GM12873 (cell line): Measurements from ENCODE around the gene GGA2.

Experiments used
- TF ChIP-seq, protein P1 (sequence below): IDR thresholded peaks from 2 replicates; pipeline ENCODE4 v1.5.1; 2012; ENCODE audit warnings: low read depth, mild to moderate bottlenecking, moderate library complexity, low read length, control low read depth; ENCODE audit not compliant: insufficient read depth; ENCODE audit errors: missing control alignments

GGA2 gene

DNA sequence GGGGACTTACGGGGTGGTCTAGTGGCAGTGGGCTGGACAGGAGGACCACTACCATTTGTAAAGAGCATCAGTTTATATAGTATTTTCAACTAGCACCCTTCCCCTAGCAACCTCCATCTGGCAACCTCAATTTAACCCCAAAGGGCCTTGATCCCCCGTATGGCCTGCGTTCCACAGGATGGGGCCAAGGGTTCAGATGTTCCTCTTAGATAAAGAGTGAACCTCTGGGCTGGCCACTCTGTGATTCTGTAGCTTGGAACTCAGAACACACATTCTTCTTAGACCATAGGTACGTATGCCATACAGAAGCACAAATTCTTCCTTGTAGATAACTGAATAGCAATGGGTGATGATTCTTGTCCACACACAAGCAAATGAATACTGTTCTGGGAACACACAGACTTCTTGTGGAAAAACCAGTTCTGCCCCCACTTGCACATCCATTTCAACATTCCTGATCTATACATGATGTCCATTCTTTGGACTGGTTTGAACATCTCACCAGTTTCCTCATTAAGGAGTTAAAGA, 1.9 kb upstream of the GGA2 start:
- TF ChIP-seq, protein P1, sequence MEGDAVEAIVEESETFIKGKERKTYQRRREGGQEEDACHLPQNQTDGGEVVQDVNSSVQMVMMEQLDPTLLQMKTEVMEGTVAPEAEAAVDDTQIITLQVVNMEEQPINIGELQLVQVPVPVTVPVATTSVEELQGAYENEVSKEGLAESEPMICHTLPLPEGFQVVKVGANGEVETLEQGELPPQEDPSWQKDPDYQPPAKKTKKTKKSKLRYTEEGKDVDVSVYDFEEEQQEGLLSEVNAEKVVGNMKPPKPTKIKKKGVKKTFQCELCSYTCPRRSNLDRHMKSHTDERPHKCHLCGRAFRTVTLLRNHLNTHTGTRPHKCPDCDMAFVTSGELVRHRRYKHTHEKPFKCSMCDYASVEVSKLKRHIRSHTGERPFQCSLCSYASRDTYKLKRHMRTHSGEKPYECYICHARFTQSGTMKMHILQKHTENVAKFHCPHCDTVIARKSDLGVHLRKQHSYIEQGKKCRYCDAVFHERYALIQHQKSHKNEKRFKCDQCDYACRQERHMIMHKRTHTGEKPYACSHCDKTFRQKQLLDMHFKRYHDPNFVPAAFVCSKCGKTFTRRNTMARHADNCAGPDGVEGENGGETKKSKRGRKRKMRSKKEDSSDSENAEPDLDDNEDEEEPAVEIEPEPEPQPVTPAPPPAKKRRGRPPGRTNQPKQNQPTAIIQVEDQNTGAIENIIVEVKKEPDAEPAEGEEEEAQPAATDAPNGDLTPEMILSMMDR, result no peak

DNA sequence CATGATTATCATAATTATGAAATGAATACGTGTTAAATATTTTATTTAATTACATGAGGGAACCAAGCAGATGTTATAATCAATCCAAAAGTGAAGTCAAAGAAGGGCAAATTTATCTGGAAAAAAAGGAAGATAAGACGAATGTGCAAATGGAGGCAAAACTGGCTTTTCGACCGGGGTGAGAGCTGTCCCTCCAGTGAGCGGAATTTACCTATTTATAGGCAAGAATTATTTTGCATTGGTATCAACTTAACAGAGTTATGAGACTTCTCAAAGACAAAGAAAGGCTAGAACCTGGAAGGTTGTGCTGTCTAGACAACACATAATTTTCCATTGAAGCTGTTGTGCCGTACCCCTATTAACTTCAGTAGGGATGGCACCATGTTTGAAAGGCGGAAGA, 1.4 kb upstream of the GGA2 start:
- TF ChIP-seq, protein P1, result no peak

DNA sequence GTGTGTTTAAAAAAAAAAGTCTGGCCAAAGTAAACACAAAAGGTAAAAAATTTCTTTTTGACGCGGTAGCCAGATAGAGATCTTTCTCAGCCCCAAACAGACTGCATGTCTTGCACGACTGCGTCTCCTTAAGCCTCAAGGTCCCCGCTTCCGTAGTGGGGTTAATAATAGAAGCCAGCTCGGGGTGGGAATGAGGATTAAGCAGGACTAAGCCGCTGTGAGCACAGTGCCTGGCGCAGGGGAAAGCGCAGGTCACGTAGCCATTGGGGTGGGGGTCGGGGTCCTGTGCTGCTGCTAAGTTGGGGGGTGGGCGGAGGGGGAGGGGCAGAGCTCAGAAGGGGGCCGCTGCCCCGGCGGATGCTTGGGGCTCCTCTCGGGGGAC, 521 bp downstream of the GGA2 start:
- TF ChIP-seq, protein P1, result no peak

DNA sequence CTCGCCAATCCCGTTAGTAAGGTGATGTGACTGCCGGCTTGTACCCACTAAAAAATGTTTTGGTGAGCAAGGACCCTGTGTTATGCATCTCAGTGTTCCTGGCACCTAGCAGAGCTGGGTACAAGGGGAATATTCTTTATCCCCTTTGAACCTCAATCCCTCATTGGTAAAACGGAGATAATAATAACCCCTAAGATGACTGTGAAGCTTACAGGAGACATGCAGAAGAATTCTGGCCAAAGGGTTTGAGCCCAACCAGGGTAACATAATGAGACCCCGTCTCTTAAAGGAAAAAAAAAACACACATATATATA, 896 bp downstream of the GGA2 start:
- TF ChIP-seq, protein P1, result no peak

DNA sequence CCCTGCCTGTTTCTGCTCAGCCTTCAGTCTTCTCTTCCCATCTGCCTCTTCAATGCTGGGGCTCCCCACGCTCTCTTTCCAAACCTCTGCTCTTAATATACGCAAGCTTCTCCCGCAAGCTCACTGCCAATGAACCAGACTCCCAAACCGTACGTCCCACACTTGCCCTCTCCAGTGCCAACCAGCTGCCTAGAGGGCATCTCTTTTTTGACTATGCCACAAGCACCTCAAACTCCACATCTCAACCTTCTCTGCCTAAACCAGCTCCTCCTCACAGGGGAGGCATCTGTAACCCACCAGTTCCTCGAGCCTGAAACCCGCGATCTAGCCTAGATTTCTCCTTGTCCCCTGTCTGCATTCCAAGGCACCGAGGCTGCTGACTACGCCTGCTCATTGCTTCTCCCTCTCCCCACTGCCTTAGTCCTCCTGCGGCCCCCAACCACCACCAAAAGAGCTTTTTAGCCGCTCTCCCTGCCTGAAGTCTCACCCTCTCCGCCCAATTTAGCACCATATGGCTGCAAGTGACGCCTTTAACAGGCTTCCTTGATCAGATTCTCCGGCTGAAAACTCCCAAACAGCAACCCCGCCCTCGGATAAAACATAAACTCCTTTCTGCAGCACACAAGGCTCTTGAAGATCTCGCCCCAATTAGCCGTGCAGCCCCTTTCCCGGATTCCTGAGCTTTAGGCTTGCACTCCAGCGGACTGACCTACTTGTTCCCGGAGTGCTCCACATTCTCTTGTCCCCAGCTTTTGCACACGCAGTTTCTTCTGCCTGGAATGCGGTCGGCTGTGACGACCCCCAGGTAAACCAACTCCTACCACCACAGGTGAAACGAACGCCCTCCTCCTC, 1.5 kb downstream of the GGA2 start:
- TF ChIP-seq, protein P1, result peak; percentile 3

DNA sequence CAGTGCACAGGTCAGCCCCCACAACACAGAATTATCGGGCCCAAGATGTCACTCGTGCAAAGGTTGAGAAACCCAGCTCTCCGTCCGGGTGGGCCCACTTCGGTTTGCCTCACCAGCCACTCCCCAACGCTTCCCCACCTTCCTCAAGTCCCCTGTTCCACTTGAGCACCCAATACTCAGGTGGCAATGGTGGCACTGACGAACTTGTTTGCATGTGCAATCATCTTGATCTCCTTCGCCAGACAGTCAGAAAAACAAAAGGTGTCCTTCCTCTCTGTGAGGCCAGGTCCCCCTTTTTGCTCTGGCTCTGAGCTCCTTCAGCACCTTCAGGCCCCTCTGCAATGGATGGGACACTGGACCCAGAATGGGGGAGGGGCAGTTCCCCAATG, 3.7 kb downstream of the GGA2 start:
- TF ChIP-seq, protein P1, result no peak

DNA sequence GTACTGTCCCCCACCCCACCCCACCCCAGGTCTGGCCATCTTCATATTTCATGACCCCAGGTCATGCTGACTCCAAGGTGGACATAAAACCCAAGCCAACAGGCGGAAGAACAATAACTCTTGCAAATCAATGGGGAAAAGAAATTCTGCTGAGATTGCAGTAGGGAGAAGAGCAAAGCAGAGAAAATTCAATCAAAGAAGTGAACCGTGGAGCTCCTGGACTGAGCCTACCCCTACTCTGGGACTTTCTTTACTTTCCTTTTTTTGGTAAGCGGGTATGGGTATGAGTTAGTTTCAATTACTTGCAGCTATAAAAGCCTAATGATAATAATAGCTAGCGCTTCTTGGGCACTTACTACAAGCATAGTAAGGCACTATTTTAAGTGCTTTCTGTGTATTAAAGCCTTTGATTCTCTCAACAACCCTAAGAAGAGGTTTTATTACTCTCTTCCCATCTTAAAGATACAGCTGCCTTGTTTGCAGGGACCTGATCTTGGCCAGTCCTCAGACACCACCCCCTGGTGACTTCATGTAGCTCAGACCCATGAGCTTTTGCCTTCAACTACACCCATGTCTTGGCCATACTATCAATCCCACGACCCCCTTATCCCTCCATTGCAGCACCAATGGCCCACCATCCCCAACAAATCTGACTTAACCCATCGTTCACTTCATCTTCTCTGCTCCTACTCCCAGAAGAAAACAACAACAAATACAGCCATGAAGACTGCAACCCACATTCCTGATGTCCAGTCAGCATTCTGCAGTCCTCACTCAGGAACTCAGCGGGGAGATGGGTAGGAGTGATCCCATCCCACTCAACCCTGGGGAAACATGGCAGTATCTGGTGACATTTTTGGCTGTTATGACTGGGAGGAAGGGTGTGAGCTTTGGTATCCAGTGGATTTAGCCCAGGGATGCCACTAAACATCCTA, 4.4 kb downstream of the GGA2 start:
- TF ChIP-seq, protein P1, result peak; percentile 45
